Liver (tissue), 2 donors: ENCODE results near the gene SYNM.

ENCODE experiments used
- EGR1 ChIP-seq, 2 donors: IDR thresholded peaks; 2 replicates each; pipeline ENCODE4 v1.6.1; 2016 to 2018; ENCODE audit warnings: antibody characterized with exemption in 2 of 2, low read depth in 2 of 2
- TF ChIP-seq, protein P1 (sequence below): IDR thresholded peaks from 2 replicates; pipeline ENCODE4 v1.6.1; 2016; ENCODE audit warnings: antibody characterized with exemption
- donor health status: healthy.

- TF ChIP-seq, protein P1, sequence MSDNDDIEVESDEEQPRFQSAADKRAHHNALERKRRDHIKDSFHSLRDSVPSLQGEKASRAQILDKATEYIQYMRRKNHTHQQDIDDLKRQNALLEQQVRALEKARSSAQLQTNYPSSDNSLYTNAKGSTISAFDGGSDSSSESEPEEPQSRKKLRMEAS: no peak
- TF ChIP-seq EGR1 (IDR thresholded peaks at IDR 0.05; ENCODE audit: low read depth in 2 of 2): no peak
Measured at GRCh38 chr15:99165956-99166689, 61.2 kb downstream of the SYNM start.
